ENCODE measurements around the gene VSTM5. TPM values are rescaled to one million over a fixed set of nuclear protein-coding genes. Genes with fewer than 3 reads are reported as not detected.
"Not testable (repeated sequence)": the region's sequence is repeated elsewhere in the genome, so short reads cannot be mapped to it uniquely, and the experiment has no call there.

The VSTM5 gene
- total and polyA plus RNA-seq, 2 experiments from 2014 or later = 0.17 to 0.97 TPM

GRCh38 chr11:93887111-93887510 lies 36.7 kb upstream of the VSTM5 start:
- Histone ChIP-seq H3K9me2 (replicated peaks; ENCODE audit: insufficient read depth) (no peaks in the 10 kb centered on the region), H3K4me3 (no peak overlapping the region), H2AFZ (no peak overlapping the region), H4K20me1 (ENCODE audit: insufficient read depth, poor library complexity, severe bottlenecking) (no peaks in the 10 kb centered on the region), H3K27me3 (no peaks in the 10 kb centered on the region), H3K79me2 (no peaks in the 10 kb centered on the region), H3K36me3 (replicated peaks; ENCODE audit: insufficient read depth, low read depth) (no peaks in the 10 kb centered on the region), H3K4me2 (no peak overlapping the region), H3K27ac (no peak overlapping the region), H3K9me3 (ENCODE audit: low read depth) (no peaks in the 10 kb centered on the region), H3K4me1 (ENCODE audit: insufficient read depth) (no peaks in the 10 kb centered on the region)
- TF ChIP-seq CTCF (IDR thresholded peaks at IDR 0.05; ENCODE audit: poor library complexity) (no peak), EZH2phosphoT487 (IDR thresholded peaks at IDR 0.05; ENCODE audit: low read depth, severe bottlenecking, unreplicated experiment) (no peak), EZH2 (IDR thresholded peaks at IDR 0.05; ENCODE audit: borderline replicate concordance) (no peak)
- DNase-seq (ENCODE audit: low spot score) = no peak
- WGBS (ENCODE audit: low lambda C conversion rate, missing lambda C conversion rate) = 94% methylated on average over 5 of the region's 5 CpGs

GRCh38 chr11:93879114-93879513 lies 28.7 kb upstream of the VSTM5 start:
- H3K4me2 ChIP-seq; H3K4me3 ChIP-seq; H4K20me1 ChIP-seq (ENCODE audit: insufficient read depth, poor library complexity, severe bottlenecking); H3K27me3 ChIP-seq; DNase-seq (ENCODE audit: low spot score); H3K27ac ChIP-seq; H3K36me3 ChIP-seq (replicated peaks; ENCODE audit: insufficient read depth, low read depth); H3K9me2 ChIP-seq (replicated peaks; ENCODE audit: insufficient read depth); H3K79me2 ChIP-seq; H3K4me1 ChIP-seq (ENCODE audit: insufficient read depth); H2AFZ ChIP-seq; H3K9me3 ChIP-seq (ENCODE audit: low read depth): not testable (repeated sequence)

GRCh38 chr11:93875637-93876036 lies 25.2 kb upstream of the VSTM5 start:
- H3K79me2 ChIP-seq = no peaks in the 10 kb centered on the region
- H3K27me3 ChIP-seq = no peaks in the 10 kb centered on the region
- WGBS (ENCODE audit: low lambda C conversion rate, missing lambda C conversion rate) = 94% methylated on average over 3 of the region's 3 CpGs
- no peaks in the 10 kb centered on the region for H3K4me1 ChIP-seq (ENCODE audit: insufficient read depth)
- no peak overlapping the region for H3K4me2 ChIP-seq
- H3K9me2 ChIP-seq (replicated peaks; ENCODE audit: insufficient read depth) = no peaks in the 10 kb centered on the region
- no peak overlapping the region for H2AFZ ChIP-seq
- DNase-seq (ENCODE audit: low spot score) = no peak
- H3K4me3 ChIP-seq = no peak overlapping the region
- H3K36me3 ChIP-seq (replicated peaks; ENCODE audit: insufficient read depth, low read depth) = no peaks in the 10 kb centered on the region
- H3K9me3 ChIP-seq (ENCODE audit: low read depth) = no peaks in the 10 kb centered on the region
- H3K27ac ChIP-seq = no peak overlapping the region
- TF ChIP-seq EZH2 (IDR thresholded peaks at IDR 0.05; ENCODE audit: borderline replicate concordance) = no peak
- no peak for TF ChIP-seq CTCF (IDR thresholded peaks at IDR 0.05; ENCODE audit: poor library complexity)
- TF ChIP-seq EZH2phosphoT487 (IDR thresholded peaks at IDR 0.05; ENCODE audit: low read depth, severe bottlenecking, unreplicated experiment) = no peak
- no peaks in the 10 kb centered on the region for H4K20me1 ChIP-seq (ENCODE audit: insufficient read depth, poor library complexity, severe bottlenecking)

- Histone ChIP-seq H3K4me1 (ENCODE audit: insufficient read depth) (no peaks in the 10 kb centered on the region), H3K27ac (no peak overlapping the region), H2AFZ (no peak overlapping the region), H3K36me3 (replicated peaks; ENCODE audit: insufficient read depth, low read depth) (no peaks in the 10 kb centered on the region), H3K27me3 (no peaks in the 10 kb centered on the region), H3K9me2 (replicated peaks; ENCODE audit: insufficient read depth) (no peaks in the 10 kb centered on the region), H3K79me2 (no peaks in the 10 kb centered on the region), H4K20me1 (ENCODE audit: insufficient read depth, poor library complexity, severe bottlenecking) (no peaks in the 10 kb centered on the region), H3K4me3 (no peak overlapping the region), H3K9me3 (ENCODE audit: low read depth) (no peaks in the 10 kb centered on the region), H3K4me2 (no peak overlapping the region)
- DNase-seq (ENCODE audit: low spot score) = no peak
- no peak for TF ChIP-seq EZH2 (IDR thresholded peaks at IDR 0.05; ENCODE audit: borderline replicate concordance)
- TF ChIP-seq CTCF (IDR thresholded peaks at IDR 0.05; ENCODE audit: poor library complexity) = no peak
- TF ChIP-seq EZH2phosphoT487 (IDR thresholded peaks at IDR 0.05; ENCODE audit: low read depth, severe bottlenecking, unreplicated experiment) = no peak
Measured at GRCh38 chr11:93871526-93871925, 21.1 kb upstream of the VSTM5 start.

All from hepatocyte (in vitro differentiated cells).